H1 (cell line): Measurements from ENCODE around the gene SYT17. TPM values are rescaled to one million over a fixed set of nuclear protein-coding genes. Genes with fewer than 3 reads are reported as not detected.

Experiments used
- ATF3 ChIP-seq: IDR thresholded peaks from 2 replicates; pipeline ENCODE4 v1.6.1; 2011; ENCODE audit warnings: low read depth, mild to moderate bottlenecking, low read length; ENCODE audit not compliant: insufficient read depth
- BCL11A ChIP-seq, 2 experiments: IDR thresholded peaks; one replicate each; pipeline ENCODE4 v1.6.1; 2011; ENCODE audit warnings: low read depth in 2 of 2, low read length in 2 of 2, mild to moderate bottlenecking in 2 of 2
- CHD1 ChIP-seq: IDR thresholded peaks from 2 replicates; pipeline ENCODE4 v1.6.1; 2012; ENCODE audit warnings: low read depth, low read length, improper control_type of control experiment
- CTCF ChIP-seq, 3 experiments: IDR thresholded peaks; 1 replicate in 2 of 3; 2 replicates in 1 of 3; pipeline versions ENCODE4 v1.5.1 to v1.6.1; 2011; ENCODE audit warnings: low read length in 3 of 3, mild to moderate bottlenecking in 3 of 3, inconsistent platforms in 2 of 3, low read depth in 1 of 3, moderate library complexity in 1 of 3; ENCODE audit not compliant: insufficient read depth in 1 of 3; ENCODE audit errors: control extremely low read depth in 1 of 3
- E2F6 ChIP-seq: IDR thresholded peaks from 2 replicates; pipeline ENCODE4 v1.6.1; 2012; ENCODE audit warnings: inconsistent platforms
- HDAC2 ChIP-seq, 2 experiments: fragments of 300-600 bp in 1 of 2; sonication (generic) in 1 of 2; IDR thresholded peaks; 2 replicates each; pipeline ENCODE4 v1.6.1; 2011 to 2012; ENCODE audit warnings: low read depth in 2 of 2, low read length in 2 of 2, mild to moderate bottlenecking in 2 of 2, moderate library complexity in 2 of 2, borderline replicate concordance in 1 of 2, inconsistent platforms in 1 of 2
- TEAD4 ChIP-seq: IDR thresholded peaks from 2 replicates; pipeline ENCODE4 v1.6.1; 2012; ENCODE audit warnings: low read depth, low read length, inconsistent platforms, mixed read lengths
- polyA plus RNA-seq, 7 experiments: library from polyadenylated mRNA; depleted of rRNA in 3 of 7; stranded (reverse) in 5 of 7; unstranded in 2 of 7; fragments of >200 nt in 5 of 7; fragments of 200-250 nt in 2 of 7; gene quantifications; 1 replicate in 5 of 7; 2 replicates in 1 of 7; 4 replicates in 1 of 7; pipeline versions ENCODE4 v1.2.1 to v1.2.3, GENCODE V29; 2011 to 2013; ENCODE audit warnings: missing spikeins in 2 of 7, mixed read lengths in 2 of 7
- total RNA-seq: library from RNA; stranded (reverse); fragmentation: NEBNext Ultra II Directional; extraction: Animal tissue kit (Norgen Biotek cat#: 25700); gene quantifications from 2 replicates; pipeline ENCODE4 v1.2.1, GENCODE V29; 2021

The SYT17 gene
- total and polyA plus RNA-seq, 2 of the 8 experiments (the other 6 are each of a cell fraction or from before 2014, with no cell fraction given) = 5.8 to 18.1 TPM

- no peak for TF ChIP-seq E2F6
- no peak for TF ChIP-seq CTCF (IDR thresholded peaks at IDR 0.05; ENCODE audit: control extremely low read depth in 1 of 3, insufficient read depth in 1 of 3, low read depth in 1 of 3, low read length in 3 of 3)
- TF ChIP-seq HDAC2 (IDR thresholded peaks at IDR 0.05; ENCODE audit: borderline replicate concordance in 1 of 2, low read depth in 2 of 2, low read length in 2 of 2) = no peak
- TF ChIP-seq BCL11A (IDR thresholded peaks at IDR 0.05; ENCODE audit: low read depth in 2 of 2, low read length in 2 of 2) = no peak
- TF ChIP-seq ATF3 = no peak
- no peak for TF ChIP-seq TEAD4
- TF ChIP-seq CHD1 = no peak
These were observed 18.4 kb downstream of the SYT17 start (continued) for GRCh38 chr16:19186408-19186807.
